ENCODE data around the gene NPFFR2. TPM values are rescaled to one million over a fixed set of nuclear protein-coding genes. Genes with fewer than 3 reads are reported as not detected.
"Not testable (repeated sequence)": the region's sequence is repeated elsewhere in the genome, so short reads cannot be mapped to it uniquely, and the experiment has no call there.

The NPFFR2 gene
- total RNA-seq, 6 experiments from 2014 or later, result not detected

GRCh38 chr4:72136429-72136828 is 104.6 kb downstream of the NPFFR2 start:
- H3K4me3 Mint-ChIP-seq, result no peak overlapping the region
- DNase-seq, result no peak
- H3K27me3 Mint-ChIP-seq (ENCODE audit: insufficient read depth), result peaks cover 1% of the 10 kb centered on the region; the same call in 1 of the 2 replicates
- no peaks in the 10 kb centered on the region for H3K4me1 Mint-ChIP-seq (ENCODE audit: low read depth)
- H3K27ac Mint-ChIP-seq, result no peak overlapping the region
- TF ChIP-seq, protein P1, sequence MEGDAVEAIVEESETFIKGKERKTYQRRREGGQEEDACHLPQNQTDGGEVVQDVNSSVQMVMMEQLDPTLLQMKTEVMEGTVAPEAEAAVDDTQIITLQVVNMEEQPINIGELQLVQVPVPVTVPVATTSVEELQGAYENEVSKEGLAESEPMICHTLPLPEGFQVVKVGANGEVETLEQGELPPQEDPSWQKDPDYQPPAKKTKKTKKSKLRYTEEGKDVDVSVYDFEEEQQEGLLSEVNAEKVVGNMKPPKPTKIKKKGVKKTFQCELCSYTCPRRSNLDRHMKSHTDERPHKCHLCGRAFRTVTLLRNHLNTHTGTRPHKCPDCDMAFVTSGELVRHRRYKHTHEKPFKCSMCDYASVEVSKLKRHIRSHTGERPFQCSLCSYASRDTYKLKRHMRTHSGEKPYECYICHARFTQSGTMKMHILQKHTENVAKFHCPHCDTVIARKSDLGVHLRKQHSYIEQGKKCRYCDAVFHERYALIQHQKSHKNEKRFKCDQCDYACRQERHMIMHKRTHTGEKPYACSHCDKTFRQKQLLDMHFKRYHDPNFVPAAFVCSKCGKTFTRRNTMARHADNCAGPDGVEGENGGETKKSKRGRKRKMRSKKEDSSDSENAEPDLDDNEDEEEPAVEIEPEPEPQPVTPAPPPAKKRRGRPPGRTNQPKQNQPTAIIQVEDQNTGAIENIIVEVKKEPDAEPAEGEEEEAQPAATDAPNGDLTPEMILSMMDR (IDR thresholded peaks at IDR 0.05), result no peak
- no peaks in the 10 kb centered on the region for H3K36me3 Mint-ChIP-seq (ENCODE audit: low read depth)
- H3K9me3 Mint-ChIP-seq, result peaks cover 9% of the 10 kb centered on the region

DNA sequence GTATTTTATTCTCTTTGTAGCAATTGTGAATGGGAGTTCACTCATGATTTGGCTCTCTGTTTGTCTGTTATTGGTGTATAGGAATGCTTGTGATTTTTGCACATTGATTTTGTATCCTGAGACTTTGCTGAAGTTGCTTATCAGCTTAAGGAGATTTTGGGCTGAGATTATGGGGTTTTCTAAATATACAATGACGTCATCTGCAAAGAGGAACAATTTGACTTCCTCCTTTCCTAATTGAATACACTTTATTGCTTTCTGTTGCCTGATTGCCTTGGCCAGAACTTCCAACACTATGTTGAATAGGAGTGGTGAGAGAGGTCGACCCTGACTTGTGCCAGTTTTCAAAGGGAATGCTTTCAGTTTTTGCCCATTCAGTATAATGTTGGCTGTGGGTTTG is 108.2 kb downstream of the NPFFR2 start:
- not testable (repeated sequence) for H3K27me3 Mint-ChIP-seq (ENCODE audit: insufficient read depth); H3K27ac Mint-ChIP-seq; H3K4me3 Mint-ChIP-seq; H3K36me3 Mint-ChIP-seq (ENCODE audit: low read depth); DNase-seq; H3K4me1 Mint-ChIP-seq (ENCODE audit: low read depth)
- H3K9me3 Mint-ChIP-seq, result peaks cover 21% of the 10 kb centered on the region

- Mint-ChIP-seq H3K4me3 (no peak overlapping the region), H3K4me1 (ENCODE audit: low read depth) (no peaks in the 10 kb centered on the region), H3K27me3 (ENCODE audit: insufficient read depth) (peaks cover 2% of the 10 kb centered on the region; the same call in 1 of the 2 replicates), H3K27ac (no peak overlapping the region), H3K36me3 (ENCODE audit: low read depth) (no peaks in the 10 kb centered on the region), H3K9me3 (peaks cover 29% of the 10 kb centered on the region)
- TF ChIP-seq, protein P1 (IDR thresholded peaks at IDR 0.05), result no peak
- DNase-seq, result no peak
Measured at GRCh38 chr4:72144241-72144640, 112.4 kb downstream of the NPFFR2 start.

DNA sequence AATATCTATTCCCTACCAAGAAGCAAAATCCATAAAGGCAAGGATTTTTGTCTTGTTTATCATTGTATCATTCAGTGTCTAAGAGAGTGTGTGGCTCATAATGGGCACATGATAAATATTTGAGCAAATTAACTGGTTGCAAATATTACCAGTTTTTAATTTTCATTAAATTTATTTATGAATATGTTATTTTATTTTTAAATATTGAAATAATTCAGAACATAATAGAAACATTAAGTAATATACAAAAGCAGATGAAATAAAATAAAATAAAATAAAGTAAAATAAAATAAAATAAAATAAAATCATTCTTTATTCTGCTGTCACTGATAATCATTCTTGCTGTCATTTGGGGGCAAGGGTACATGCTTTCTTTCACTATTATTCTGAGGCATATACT is 120.9 kb downstream of the NPFFR2 start:
- Mint-ChIP-seq H3K4me1 (ENCODE audit: low read depth) (no peaks in the 10 kb centered on the region), H3K27me3 (ENCODE audit: insufficient read depth) (peaks cover 3% of the 10 kb centered on the region; the same call in 1 of the 2 replicates)

DNA sequence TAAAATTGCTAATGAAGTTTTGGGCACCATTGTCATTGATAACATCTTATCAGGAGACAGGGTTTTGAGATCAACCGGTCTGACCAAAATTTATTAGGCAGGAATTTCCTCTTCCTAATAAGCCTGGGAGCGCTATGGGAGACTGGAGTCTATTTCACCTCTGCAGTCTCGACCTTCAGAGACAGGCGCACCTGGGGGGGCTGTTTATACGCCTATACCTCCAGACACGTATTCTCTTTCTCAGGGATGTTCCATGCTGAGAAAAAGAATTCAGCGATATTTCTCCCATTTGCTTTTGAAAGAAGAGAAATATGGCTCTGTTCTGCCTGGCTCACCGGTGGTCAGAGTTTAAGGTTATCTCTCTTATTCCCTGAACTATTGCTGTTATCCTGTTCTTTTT is 121.8 kb downstream of the NPFFR2 start:
- H3K4me3 Mint-ChIP-seq; H3K27ac Mint-ChIP-seq; H3K4me1 Mint-ChIP-seq (ENCODE audit: low read depth); H3K27me3 Mint-ChIP-seq (ENCODE audit: insufficient read depth); DNase-seq; H3K36me3 Mint-ChIP-seq (ENCODE audit: low read depth): not testable (repeated sequence)
- H3K9me3 Mint-ChIP-seq, result peaks cover 16% of the 10 kb centered on the region

More for the DNA sequence above, 120.9 kb downstream of the NPFFR2 start:
- Mint-ChIP-seq H3K36me3 (ENCODE audit: low read depth) (no peaks in the 10 kb centered on the region), H3K27ac (no peak overlapping the region), H3K4me3 (no peak overlapping the region), H3K9me3 (peaks cover 16% of the 10 kb centered on the region)
- no peak for DNase-seq
- TF ChIP-seq, protein P1 (IDR thresholded peaks at IDR 0.05), result no peak

GRCh38 chr4:72169285-72169684 is 137.5 kb downstream of the NPFFR2 start:
- H3K9me3 Mint-ChIP-seq, result peaks cover 46% of the 10 kb centered on the region
- not testable (repeated sequence) for H3K4me3 Mint-ChIP-seq

DNA sequence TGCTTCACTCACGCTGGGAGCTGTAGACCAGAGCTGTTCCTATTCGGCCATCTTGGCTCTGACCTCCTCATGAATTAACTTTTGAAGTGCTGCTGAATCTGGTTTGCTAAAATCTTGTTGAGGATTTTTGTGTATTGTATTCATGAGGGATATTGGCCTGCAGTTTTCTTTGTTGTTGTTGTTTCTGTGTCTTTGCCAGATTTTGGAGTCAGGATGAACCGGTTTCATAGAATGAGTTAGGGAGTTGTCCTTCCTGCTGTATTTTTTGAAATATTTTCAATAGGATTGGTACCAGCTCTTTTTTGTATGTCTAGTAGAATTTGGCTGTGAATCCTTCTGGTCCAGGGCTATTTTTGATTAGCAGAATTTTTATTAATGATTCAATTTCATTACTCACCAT is 138.1 kb downstream of the NPFFR2 start:
- Mint-ChIP-seq H3K9me3 (peaks cover 47% of the 10 kb centered on the region), H3K27ac (no peak overlapping the region), H3K4me3 (no peak overlapping the region), H3K36me3 (ENCODE audit: low read depth) (no peaks in the 10 kb centered on the region), H3K27me3 (ENCODE audit: insufficient read depth) (no peaks in the 10 kb centered on the region), H3K4me1 (ENCODE audit: low read depth) (no peaks in the 10 kb centered on the region)
- TF ChIP-seq, protein P1 (IDR thresholded peaks at IDR 0.05), result no peak
- no peak for DNase-seq

More at GRCh38 chr4:72169285-72169684, 137.5 kb downstream of the NPFFR2 start:
- H3K4me1 Mint-ChIP-seq (ENCODE audit: low read depth); H3K27me3 Mint-ChIP-seq (ENCODE audit: insufficient read depth); H3K36me3 Mint-ChIP-seq (ENCODE audit: low read depth); H3K27ac Mint-ChIP-seq; DNase-seq: not testable (repeated sequence)
